GM23338 (cell line): ENCODE measurements around the gene SPINK14. TPM values are rescaled to one million over a fixed set of nuclear protein-coding genes. Genes with fewer than 3 reads are reported as not detected.

ENCODE experiments used
- ATAC-seq: fragments of 200-7000 bp; cut with Tn5 transposase; 3 replicates; pipeline ENCODE4 v1.9.1; 2020
- DNase-seq: peaks from one replicate; pipeline ENCODE4 v3.0.0-alpha.2; 2015; ENCODE audit warnings: low spot score
- H2AFZ ChIP-seq: fragments of 200-600 bp; sonication (generic); 2 replicates; pipeline ENCODE4 v1.8.0; 2016; ENCODE audit warnings: antibody characterized with exemption, mild to moderate bottlenecking, moderate library complexity
- H3F3A ChIP-seq: fragments of 200-600 bp; sonication (generic); replicated peaks from 2 replicates; pipeline ENCODE4 v1.8.0; 2017; ENCODE audit warnings: antibody characterized with exemption, mixed run types, low read depth
- H3K27ac ChIP-seq: fragments of 200-600 bp; sonication (generic); 2 replicates; pipeline ENCODE4 v1.6.1; 2016; ENCODE audit warnings: low read depth
- H3K27me3 ChIP-seq: fragments of 200-600 bp; sonication (generic); 2 replicates; pipeline ENCODE4 v1.8.0; 2016; ENCODE audit warnings: mild to moderate bottlenecking, mixed run types, moderate library complexity; ENCODE audit not compliant: insufficient read depth
- H3K36me3 ChIP-seq: fragments of 200-600 bp; sonication (generic); 2 replicates; pipeline ENCODE4 v1.8.0; 2016; ENCODE audit warnings: mild to moderate bottlenecking; ENCODE audit not compliant: insufficient read depth
- H3K4me1 ChIP-seq: fragments of 200-600 bp; sonication (generic); 2 replicates; pipeline ENCODE4 v1.8.0; 2016; ENCODE audit warnings: mild to moderate bottlenecking, moderate library complexity; ENCODE audit not compliant: insufficient read depth
- H3K4me2 ChIP-seq: fragments of 200-600 bp; sonication (generic); 2 replicates; pipeline ENCODE4 v1.7.1; 2017; ENCODE audit warnings: mixed run types
- H3K4me3 ChIP-seq: fragments of 200-600 bp; sonication (generic); 2 replicates; pipeline ENCODE4 v1.6.1; 2016; ENCODE audit warnings: mixed run types
- H3K79me2 ChIP-seq: fragments of 200-600 bp; sonication (generic); replicated peaks from 2 replicates; pipeline ENCODE4 v1.8.0; 2017; ENCODE audit warnings: mild to moderate bottlenecking; ENCODE audit not compliant: insufficient read depth
- H3K9me2 ChIP-seq: fragments of 200-600 bp; sonication (generic); 2 replicates; pipeline ENCODE4 v1.8.0; 2017; ENCODE audit not compliant: insufficient read depth
- H4K20me1 ChIP-seq: fragments of 200-600 bp; sonication (generic); replicated peaks from 2 replicates; pipeline ENCODE4 v1.8.0; 2017; ENCODE audit warnings: mild to moderate bottlenecking; ENCODE audit not compliant: insufficient read depth
- H3K27ac Mint-ChIP-seq: 2 replicates; pipeline ENCODE4 v1.8.0; 2020; ENCODE audit warnings: inconsistent platforms, mild to moderate bottlenecking, moderate library complexity, mixed read lengths
- H3K27me3 Mint-ChIP-seq: 3 replicates; pipeline ENCODE4 v1.8.0; 2022; ENCODE audit warnings: low read depth, mild to moderate bottlenecking, moderate library complexity, mixed read lengths, inconsistent platforms; ENCODE audit not compliant: insufficient read depth, poor library complexity
- H3K36me3 Mint-ChIP-seq: 3 replicates; pipeline ENCODE4 v1.8.0; 2021; ENCODE audit warnings: low read depth, mild to moderate bottlenecking, inconsistent platforms, moderate library complexity, mixed read lengths
- H3K4me1 Mint-ChIP-seq: 3 replicates; pipeline ENCODE4 v1.8.0; 2020; ENCODE audit warnings: mild to moderate bottlenecking, inconsistent platforms, mixed read lengths
- H3K4me3 Mint-ChIP-seq: 3 replicates; pipeline ENCODE4 v1.8.0; 2021; ENCODE audit warnings: moderate library complexity, mild to moderate bottlenecking, inconsistent platforms, mixed read lengths
- H3K9me3 Mint-ChIP-seq: 3 replicates; pipeline ENCODE4 v1.8.0; 2020; ENCODE audit warnings: moderate library complexity, mild to moderate bottlenecking, inconsistent platforms, mixed read lengths
- CREB1 ChIP-seq: fragments of 250-450 bp; sonication (Bioruptor Pico); IDR thresholded peaks from 2 replicates; pipeline ENCODE4 v1.5.0; 2020; ENCODE audit warnings: low read depth, mild to moderate bottlenecking, moderate library complexity
- EZH2 ChIP-seq: fragments of 200-600 bp; sonication (generic); IDR thresholded peaks from one replicate; pipeline ENCODE4 v1.8.0; 2017; ENCODE audit warnings: antibody characterized with exemption, mild to moderate bottlenecking, low read depth; ENCODE audit not compliant: unreplicated experiment
- EZH2phosphoT487 ChIP-seq: fragments of 200-600 bp; sonication (generic); IDR thresholded peaks from one replicate; pipeline ENCODE4 v1.8.1; 2018; ENCODE audit warnings: antibody characterized with exemption; ENCODE audit not compliant: unreplicated experiment
- JUNB ChIP-seq: IDR thresholded peaks from one replicate; pipeline ENCODE4 v1.6.1; 2016; ENCODE audit warnings: antibody characterized with exemption; ENCODE audit not compliant: unreplicated experiment
- NANOG ChIP-seq: IDR thresholded peaks from 2 replicates; pipeline ENCODE4 v1.6.1; 2016; ENCODE audit warnings: antibody characterized with exemption, borderline replicate concordance
- POLR2AphosphoS5 ChIP-seq: IDR thresholded peaks from 2 replicates; pipeline ENCODE4 v1.6.1; 2016; ENCODE audit warnings: antibody characterized with exemption, low read depth
- REST ChIP-seq: IDR thresholded peaks from one replicate; pipeline ENCODE4 v1.6.1; 2018; ENCODE audit warnings: antibody characterized with exemption; ENCODE audit not compliant: unreplicated experiment
- STAT1 ChIP-seq: IDR thresholded peaks from one replicate; pipeline ENCODE4 v1.6.1; 2016; ENCODE audit warnings: antibody characterized with exemption; ENCODE audit not compliant: unreplicated experiment
- ZNF114 ChIP-seq: fragments of 250-450 bp; sonication (Bioruptor Pico); IDR thresholded peaks from 2 replicates; pipeline ENCODE4 v1.5.0; 2020; ENCODE audit warnings: mild to moderate bottlenecking, moderate library complexity
- ZNF331 ChIP-seq: fragments of 250-450 bp; sonication (Bioruptor Pico); IDR thresholded peaks from 2 replicates; pipeline ENCODE4 v1.5.0; 2020; ENCODE audit warnings: low read depth, mild to moderate bottlenecking, moderate library complexity
- polyA plus RNA-seq: library from polyadenylated mRNA; unstranded; fragments of >200 nt; fragmentation: Nextera tagmentation; extraction: Ambion mirVana; gene quantifications from 2 replicates; pipeline ENCODE4 v1.2.1, GENCODE V29; 2016
- total RNA-seq: library from RNA; depleted of rRNA; stranded (reverse); fragments of >200 nt; shearing (Covaris generic); gene quantifications from 2 replicates; pipeline ENCODE4 v1.2.3, GENCODE V29; 2014
- TF ChIP-seq, protein P1 (sequence below): fragments of 250-450 bp; sonication (Bioruptor Pico); IDR thresholded peaks from 2 replicates; pipeline ENCODE4 v1.5.0; 2020; ENCODE audit warnings: mild to moderate bottlenecking, moderate library complexity
- TF ChIP-seq, protein P2 (sequence below), 2 experiments: fragments of 200-600 bp in 1 of 2; sonication (generic) in 1 of 2; conservative IDR thresholded peaks; 2 replicates each; pipeline versions ENCODE4 v1.5.1 to v1.6.1; 2016 to 2017; ENCODE audit warnings: antibody characterized with exemption in 2 of 2, low read depth in 2 of 2, mild to moderate bottlenecking in 2 of 2, moderate library complexity in 1 of 2
- TF ChIP-seq, protein P3 (sequence below): IDR thresholded peaks from 2 replicates; pipeline ENCODE4 v1.6.1; 2016; ENCODE audit warnings: antibody characterized with exemption

Gene SPINK14
- total and polyA plus RNA-seq, 2 experiments from 2014 or later: not detected

DNA sequence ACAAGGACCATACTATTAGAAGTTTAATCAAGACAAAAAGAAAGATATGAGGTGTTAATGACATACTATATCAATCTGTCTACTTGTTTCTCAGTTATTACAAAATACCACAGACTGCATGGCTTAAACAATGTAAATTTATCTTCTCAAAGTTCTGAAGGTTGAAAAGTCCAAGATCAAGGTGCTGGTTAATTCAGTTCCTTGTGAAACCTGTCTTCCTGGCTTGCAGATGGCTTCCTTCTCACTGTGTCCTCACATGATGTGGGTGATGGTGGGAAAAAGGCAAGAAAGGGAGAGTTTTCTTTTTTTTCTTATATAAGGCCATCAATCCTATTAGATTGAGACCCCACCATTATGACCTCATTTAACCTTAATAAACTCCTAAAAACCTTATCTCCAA is 15.6 kb upstream of the SPINK14 start:
- no peak for DNase-seq
- peaks cover 2% of the 10 kb centered on the region; the same call in 1 of the 3 replicates for H3K9me3 Mint-ChIP-seq
- H3K36me3 ChIP-seq: no peaks in the 10 kb centered on the region
- no peak overlapping the region for H3K4me3 Mint-ChIP-seq
- H3K4me3 ChIP-seq: no peak overlapping the region
- H3K27ac ChIP-seq: no peak overlapping the region
- H3K4me2 ChIP-seq: no peak overlapping the region
- H2AFZ ChIP-seq: no peak overlapping the region
- no peaks in the 10 kb centered on the region for H3K4me1 ChIP-seq
- no peaks in the 10 kb centered on the region for H3K27me3 ChIP-seq
- no peaks in the 10 kb centered on the region for H3K27me3 Mint-ChIP-seq
- no peaks in the 10 kb centered on the region for H3K36me3 Mint-ChIP-seq
- no peaks in the 10 kb centered on the region for H3K79me2 ChIP-seq
- no peaks in the 10 kb centered on the region for H4K20me1 ChIP-seq
- no peaks in the 10 kb centered on the region for H3K9me2 ChIP-seq
- no peak overlapping the region for H3K27ac Mint-ChIP-seq
- H3K4me1 Mint-ChIP-seq: peaks cover 3% of the 10 kb centered on the region; the same call in 2 of the 3 replicates
- no peaks in the 10 kb centered on the region for H3F3A ChIP-seq
- ATAC-seq: no peak
- TF ChIP-seq EZH2phosphoT487 (no peak), REST (no peak), NANOG (no peak), ZNF331 (CRISPR knock-in tag) (no peak), JUNB (no peak), CREB1 (CRISPR knock-in tag) (no peak), EZH2 (no peak), POLR2AphosphoS5 (no peak), ZNF114 (no peak), STAT1 (no peak)
- TF ChIP-seq, protein P1, sequence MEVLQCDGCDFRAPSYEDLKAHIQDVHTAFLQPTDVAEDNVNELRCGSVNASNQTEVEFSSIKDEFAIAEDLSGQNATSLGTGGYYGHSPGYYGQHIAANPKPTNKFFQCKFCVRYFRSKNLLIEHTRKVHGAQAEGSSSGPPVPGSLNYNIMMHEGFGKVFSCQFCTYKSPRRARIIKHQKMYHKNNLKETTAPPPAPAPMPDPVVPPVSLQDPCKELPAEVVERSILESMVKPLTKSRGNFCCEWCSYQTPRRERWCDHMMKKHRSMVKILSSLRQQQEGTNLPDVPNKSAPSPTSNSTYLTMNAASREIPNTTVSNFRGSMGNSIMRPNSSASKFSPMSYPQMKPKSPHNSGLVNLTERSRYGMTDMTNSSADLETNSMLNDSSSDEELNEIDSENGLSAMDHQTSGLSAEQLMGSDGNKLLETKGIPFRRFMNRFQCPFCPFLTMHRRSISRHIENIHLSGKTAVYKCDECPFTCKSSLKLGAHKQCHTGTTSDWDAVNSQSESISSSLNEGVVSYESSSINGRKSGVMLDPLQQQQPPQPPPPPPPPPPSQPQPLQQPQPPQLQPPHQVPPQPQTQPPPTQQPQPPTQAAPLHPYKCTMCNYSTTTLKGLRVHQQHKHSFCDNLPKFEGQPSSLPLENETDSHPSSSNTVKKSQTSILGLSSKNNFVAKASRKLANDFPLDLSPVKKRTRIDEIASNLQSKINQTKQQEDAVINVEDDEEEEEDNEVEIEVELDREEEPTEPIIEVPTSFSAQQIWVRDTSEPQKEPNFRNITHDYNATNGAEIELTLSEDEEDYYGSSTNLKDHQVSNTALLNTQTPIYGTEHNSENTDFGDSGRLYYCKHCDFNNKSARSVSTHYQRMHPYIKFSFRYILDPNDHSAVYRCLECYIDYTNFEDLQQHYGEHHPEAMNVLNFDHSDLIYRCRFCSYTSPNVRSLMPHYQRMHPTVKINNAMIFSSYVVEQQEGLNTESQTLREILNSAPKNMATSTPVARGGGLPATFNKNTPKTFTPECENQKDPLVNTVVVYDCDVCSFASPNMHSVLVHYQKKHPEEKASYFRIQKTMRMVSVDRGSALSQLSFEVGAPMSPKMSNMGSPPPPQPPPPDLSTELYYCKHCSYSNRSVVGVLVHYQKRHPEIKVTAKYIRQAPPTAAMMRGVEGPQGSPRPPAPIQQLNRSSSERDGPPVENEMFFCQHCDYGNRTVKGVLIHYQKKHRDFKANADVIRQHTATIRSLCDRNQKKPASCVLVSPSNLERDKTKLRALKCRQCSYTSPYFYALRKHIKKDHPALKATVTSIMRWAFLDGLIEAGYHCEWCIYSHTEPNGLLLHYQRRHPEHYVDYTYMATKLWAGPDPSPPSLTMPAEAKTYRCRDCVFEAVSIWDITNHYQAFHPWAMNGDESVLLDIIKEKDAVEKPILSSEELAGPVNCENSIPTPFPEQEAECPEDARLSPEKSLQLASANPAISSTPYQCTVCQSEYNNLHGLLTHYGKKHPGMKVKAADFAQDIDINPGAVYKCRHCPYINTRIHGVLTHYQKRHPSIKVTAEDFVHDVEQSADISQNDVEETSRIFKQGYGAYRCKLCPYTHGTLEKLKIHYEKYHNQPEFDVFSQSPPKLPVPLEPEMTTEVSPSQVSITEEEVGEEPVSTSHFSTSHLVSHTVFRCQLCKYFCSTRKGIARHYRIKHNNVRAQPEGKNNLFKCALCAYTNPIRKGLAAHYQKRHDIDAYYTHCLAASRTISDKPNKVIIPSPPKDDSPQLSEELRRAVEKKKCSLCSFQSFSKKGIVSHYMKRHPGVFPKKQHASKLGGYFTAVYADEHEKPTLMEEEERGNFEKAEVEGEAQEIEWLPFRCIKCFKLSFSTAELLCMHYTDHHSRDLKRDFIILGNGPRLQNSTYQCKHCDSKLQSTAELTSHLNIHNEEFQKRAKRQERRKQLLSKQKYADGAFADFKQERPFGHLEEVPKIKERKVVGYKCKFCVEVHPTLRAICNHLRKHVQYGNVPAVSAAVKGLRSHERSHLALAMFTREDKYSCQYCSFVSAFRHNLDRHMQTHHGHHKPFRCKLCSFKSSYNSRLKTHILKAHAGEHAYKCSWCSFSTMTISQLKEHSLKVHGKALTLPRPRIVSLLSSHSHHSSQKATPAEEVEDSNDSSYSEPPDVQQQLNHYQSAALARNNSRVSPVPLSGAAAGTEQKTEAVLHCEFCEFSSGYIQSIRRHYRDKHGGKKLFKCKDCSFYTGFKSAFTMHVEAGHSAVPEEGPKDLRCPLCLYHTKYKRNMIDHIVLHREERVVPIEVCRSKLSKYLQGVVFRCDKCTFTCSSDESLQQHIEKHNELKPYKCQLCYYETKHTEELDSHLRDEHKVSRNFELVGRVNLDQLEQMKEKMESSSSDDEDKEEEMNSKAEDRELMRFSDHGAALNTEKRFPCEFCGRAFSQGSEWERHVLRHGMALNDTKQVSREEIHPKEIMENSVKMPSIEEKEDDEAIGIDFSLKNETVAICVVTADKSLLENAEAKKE (CRISPR knock-in tag): no peak
- TF ChIP-seq, protein P2, sequence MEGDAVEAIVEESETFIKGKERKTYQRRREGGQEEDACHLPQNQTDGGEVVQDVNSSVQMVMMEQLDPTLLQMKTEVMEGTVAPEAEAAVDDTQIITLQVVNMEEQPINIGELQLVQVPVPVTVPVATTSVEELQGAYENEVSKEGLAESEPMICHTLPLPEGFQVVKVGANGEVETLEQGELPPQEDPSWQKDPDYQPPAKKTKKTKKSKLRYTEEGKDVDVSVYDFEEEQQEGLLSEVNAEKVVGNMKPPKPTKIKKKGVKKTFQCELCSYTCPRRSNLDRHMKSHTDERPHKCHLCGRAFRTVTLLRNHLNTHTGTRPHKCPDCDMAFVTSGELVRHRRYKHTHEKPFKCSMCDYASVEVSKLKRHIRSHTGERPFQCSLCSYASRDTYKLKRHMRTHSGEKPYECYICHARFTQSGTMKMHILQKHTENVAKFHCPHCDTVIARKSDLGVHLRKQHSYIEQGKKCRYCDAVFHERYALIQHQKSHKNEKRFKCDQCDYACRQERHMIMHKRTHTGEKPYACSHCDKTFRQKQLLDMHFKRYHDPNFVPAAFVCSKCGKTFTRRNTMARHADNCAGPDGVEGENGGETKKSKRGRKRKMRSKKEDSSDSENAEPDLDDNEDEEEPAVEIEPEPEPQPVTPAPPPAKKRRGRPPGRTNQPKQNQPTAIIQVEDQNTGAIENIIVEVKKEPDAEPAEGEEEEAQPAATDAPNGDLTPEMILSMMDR (conservative IDR thresholded peaks at IDR 0.05; ENCODE audit: low read depth in 2 of 2): no peak
- TF ChIP-seq, protein P3, sequence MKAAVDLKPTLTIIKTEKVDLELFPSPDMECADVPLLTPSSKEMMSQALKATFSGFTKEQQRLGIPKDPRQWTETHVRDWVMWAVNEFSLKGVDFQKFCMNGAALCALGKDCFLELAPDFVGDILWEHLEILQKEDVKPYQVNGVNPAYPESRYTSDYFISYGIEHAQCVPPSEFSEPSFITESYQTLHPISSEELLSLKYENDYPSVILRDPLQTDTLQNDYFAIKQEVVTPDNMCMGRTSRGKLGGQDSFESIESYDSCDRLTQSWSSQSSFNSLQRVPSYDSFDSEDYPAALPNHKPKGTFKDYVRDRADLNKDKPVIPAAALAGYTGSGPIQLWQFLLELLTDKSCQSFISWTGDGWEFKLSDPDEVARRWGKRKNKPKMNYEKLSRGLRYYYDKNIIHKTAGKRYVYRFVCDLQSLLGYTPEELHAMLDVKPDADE: no peak
